Liver (tissue), 9 donors: ENCODE data around the gene COQ2. TPM values are rescaled to one million over a fixed set of nuclear protein-coding genes. Genes with fewer than 3 reads are reported as not detected.

Experiments used
- DNase-seq: peaks from one replicate; pipeline ENCODE4 v3.0.0-alpha.2; 2017; ENCODE audit warnings: low spot score
- H3K27ac ChIP-seq, 2 donors: one replicate each; pipeline ENCODE4 v1.7.0; 2013; ENCODE audit warnings: inconsistent platforms in 2 of 2, low read length in 2 of 2, control low read depth in 1 of 2, low read depth in 1 of 2, mild to moderate bottlenecking in 1 of 2
- H3K27me3 ChIP-seq, 4 donors: one replicate each; pipeline versions ENCODE4 v1.6.1 to v1.7.0; 2013; ENCODE audit warnings: low read length in 3 of 4, inconsistent platforms in 1 of 4, mild to moderate bottlenecking in 1 of 4, moderate library complexity in 1 of 4; ENCODE audit not compliant: control insufficient read depth in 4 of 4, insufficient read depth in 4 of 4
- H3K36me3 ChIP-seq, 4 donors: one replicate each; pipeline versions ENCODE4 v1.6.1 to v1.7.0; 2013; ENCODE audit warnings: low read length in 3 of 4, mild to moderate bottlenecking in 3 of 4, low read depth in 1 of 4, moderate library complexity in 1 of 4; ENCODE audit not compliant: control insufficient read depth in 4 of 4, insufficient read depth in 3 of 4
- H3K4me1 ChIP-seq, 4 donors: one replicate each; pipeline versions ENCODE4 v1.6.1 to v1.7.0; 2013; ENCODE audit warnings: low read length in 3 of 4, mild to moderate bottlenecking in 3 of 4, moderate library complexity in 1 of 4; ENCODE audit not compliant: control insufficient read depth in 4 of 4, insufficient read depth in 4 of 4
- H3K4me3 ChIP-seq, 3 donors: one replicate each; pipeline versions ENCODE4 v1.6.1 to v1.7.0; 2013; ENCODE audit warnings: low read length in 3 of 3, control low read depth in 1 of 3, low read depth in 1 of 3, mild to moderate bottlenecking in 1 of 3
- H3K9ac ChIP-seq, 2 donors: one replicate each; pipeline ENCODE4 v1.7.0; 2013; ENCODE audit warnings: low read length in 2 of 2, mild to moderate bottlenecking in 2 of 2, moderate library complexity in 2 of 2, control low read depth in 1 of 2, low read depth in 1 of 2
- H3K9me3 ChIP-seq, 4 donors: one replicate each; pipeline versions ENCODE4 v1.6.1 to v1.7.0; 2013; ENCODE audit warnings: low read length in 3 of 4; ENCODE audit not compliant: control insufficient read depth in 4 of 4
- CTCF ChIP-seq: fragments of 150-350 bp; IDR thresholded peaks from 2 replicates; pipeline ENCODE4 v1.5.1; 2017; ENCODE audit warnings: improper control_type of control experiment, low read depth, low read length; ENCODE audit not compliant: missing input control
- FOXA1 ChIP-seq: IDR thresholded peaks from 2 replicates; pipeline ENCODE4 v1.6.1; 2016; ENCODE audit warnings: antibody characterized with exemption
- FOXA2 ChIP-seq: IDR thresholded peaks from 2 replicates; pipeline ENCODE4 v1.6.1; 2016; ENCODE audit warnings: antibody characterized with exemption
- GABPA ChIP-seq, 2 donors: IDR thresholded peaks in 1 of 2; conservative IDR thresholded peaks in 1 of 2; 2 replicates each; pipeline ENCODE4 v1.6.1; 2016; ENCODE audit warnings: antibody characterized with exemption in 2 of 2, mild to moderate bottlenecking in 1 of 2, moderate library complexity in 1 of 2
- HNF4A ChIP-seq, 2 donors: conservative IDR thresholded peaks; 2 replicates each; pipeline ENCODE4 v1.6.1; 2016; ENCODE audit warnings: antibody characterized with exemption in 2 of 2, mild to moderate bottlenecking in 2 of 2
- JUND ChIP-seq, 2 donors: IDR thresholded peaks; 2 replicates each; pipeline ENCODE4 v1.6.1; 2016; ENCODE audit warnings: antibody characterized with exemption in 2 of 2
- NR2F2 ChIP-seq: IDR thresholded peaks from 2 replicates; pipeline ENCODE4 v1.6.1; 2016; ENCODE audit warnings: antibody characterized with exemption
- RAD21 ChIP-seq, 2 donors: IDR thresholded peaks; 2 replicates each; pipeline ENCODE4 v1.6.1; 2016; ENCODE audit warnings: antibody characterized with exemption in 2 of 2, mild to moderate bottlenecking in 2 of 2
- SP1 ChIP-seq: IDR thresholded peaks from 2 replicates; pipeline ENCODE4 v1.6.1; 2018; ENCODE audit warnings: antibody characterized with exemption, mild to moderate bottlenecking
- TAF1 ChIP-seq: conservative IDR thresholded peaks from 2 replicates; pipeline ENCODE4 v1.6.1; 2016; ENCODE audit warnings: antibody characterized with exemption, mild to moderate bottlenecking
- YY1 ChIP-seq: IDR thresholded peaks from 2 replicates; pipeline ENCODE4 v1.6.1; 2016; ENCODE audit warnings: antibody characterized with exemption, mild to moderate bottlenecking
- ZBTB33 ChIP-seq: IDR thresholded peaks from 2 replicates; pipeline ENCODE4 v1.6.1; 2016; ENCODE audit warnings: antibody characterized with exemption
- WGBS: extraction: QIAGEN DNeasy Blood & Tissue Kit; methylation state at CpG from one replicate; pipeline ENCODE4 v1.1.7; 2013; 5-methylcytosine and 5-hydroxymethylcytosine counted together
- polyA plus RNA-seq, 2 donors: library from polyadenylated mRNA; stranded (reverse) in 1 of 2; unstranded in 1 of 2; fragments of 200-250 nt in 1 of 2; fragments of >200 nt in 1 of 2; fragmentation: Nextera tagmentation in 1 of 2; extraction: Ambion mirVana in 1 of 2; gene quantifications; one replicate each; pipeline versions ENCODE4 v1.2.1 to v1.2.3, GENCODE V29; 2013 to 2015
- total RNA-seq, 2 donors: library from RNA; depleted of rRNA; stranded (reverse); fragments of >200 nt; gene quantifications; one replicate each; pipeline ENCODE4 v1.2.3, GENCODE V29; 2014
- TF ChIP-seq, protein P1 (sequence below): IDR thresholded peaks from 2 replicates; pipeline ENCODE4 v1.6.1; 2016; ENCODE audit warnings: antibody characterized with exemption
- TF ChIP-seq, protein P2 (sequence below): IDR thresholded peaks from 2 replicates; pipeline ENCODE4 v1.6.1; 2016; ENCODE audit warnings: antibody characterized with exemption, mild to moderate bottlenecking
- TF ChIP-seq, protein P3 (sequence below): IDR thresholded peaks from 2 replicates; pipeline ENCODE4 v1.6.1; 2016; ENCODE audit warnings: antibody characterized with exemption
- donor health status: healthy.
- donor health status: healthy.
- donor health status: healthy.
- donor health status: healthy.
- donor health status: healthy.

The COQ2 gene
- total and polyA plus RNA-seq, 4 donors = 8.6 to 13.6 (median 10.8) TPM

DNA sequence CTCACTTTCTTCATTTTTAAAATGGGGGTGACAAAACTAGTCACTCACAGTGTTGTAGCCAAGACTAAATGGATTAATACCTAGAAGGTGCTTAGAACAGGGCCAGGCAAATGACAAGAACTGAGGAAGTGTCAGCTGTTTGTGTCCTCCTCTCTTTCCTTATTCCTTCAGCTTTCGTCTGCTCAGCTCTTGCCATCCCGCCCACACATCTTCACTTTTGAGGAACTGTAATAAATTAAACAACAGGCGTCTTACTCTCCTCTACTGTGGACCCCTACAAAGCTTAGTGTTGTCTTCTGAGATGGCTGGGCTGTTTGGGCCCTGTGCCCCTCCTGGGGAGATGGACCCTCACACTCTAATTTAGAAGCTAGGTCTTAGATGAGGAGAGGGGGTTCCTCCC, 47.4 kb upstream of the COQ2 start (continued):
- TF ChIP-seq, protein P1, sequence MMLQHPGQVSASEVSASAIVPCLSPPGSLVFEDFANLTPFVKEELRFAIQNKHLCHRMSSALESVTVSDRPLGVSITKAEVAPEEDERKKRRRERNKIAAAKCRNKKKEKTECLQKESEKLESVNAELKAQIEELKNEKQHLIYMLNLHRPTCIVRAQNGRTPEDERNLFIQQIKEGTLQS = no peak
- TF ChIP-seq FOXA1 (no peak), RAD21 (IDR thresholded peaks at IDR 0.05) (no peak), CTCF (no peak), NR2F2 (no peak), YY1 (no peak)

GRCh38 chr4:83329521-83330110, 45.0 kb upstream of the COQ2 start:
- Histone ChIP-seq H3K4me1 (peaks cover 0 to 4% (median 2%) of the 10 kb centered on the region in 4 donors), H3K27ac (no peak overlapping the region), H3K9me3 (no peaks in the 10 kb centered on the region), H3K4me3 (no peak overlapping the region), H3K36me3 (no peaks in the 10 kb centered on the region), H3K9ac (no peak overlapping the region), H3K27me3 (no peaks in the 10 kb centered on the region)
- TF ChIP-seq FOXA1 (no peak), GABPA (IDR thresholded peaks at IDR 0.05 in 1 of 2, conservative IDR thresholded peaks at IDR 0.05 in 1 of 2) (no peak), NR2F2 (no peak), HNF4A (conservative IDR thresholded peaks at IDR 0.05) (no peak), JUND (IDR thresholded peaks at IDR 0.05) (no peak), TAF1 (no peak), ZBTB33 (no peak), SP1 (no peak), CTCF (no peak), YY1 (no peak), FOXA2 (no peak)
- TF ChIP-seq, protein P2, sequence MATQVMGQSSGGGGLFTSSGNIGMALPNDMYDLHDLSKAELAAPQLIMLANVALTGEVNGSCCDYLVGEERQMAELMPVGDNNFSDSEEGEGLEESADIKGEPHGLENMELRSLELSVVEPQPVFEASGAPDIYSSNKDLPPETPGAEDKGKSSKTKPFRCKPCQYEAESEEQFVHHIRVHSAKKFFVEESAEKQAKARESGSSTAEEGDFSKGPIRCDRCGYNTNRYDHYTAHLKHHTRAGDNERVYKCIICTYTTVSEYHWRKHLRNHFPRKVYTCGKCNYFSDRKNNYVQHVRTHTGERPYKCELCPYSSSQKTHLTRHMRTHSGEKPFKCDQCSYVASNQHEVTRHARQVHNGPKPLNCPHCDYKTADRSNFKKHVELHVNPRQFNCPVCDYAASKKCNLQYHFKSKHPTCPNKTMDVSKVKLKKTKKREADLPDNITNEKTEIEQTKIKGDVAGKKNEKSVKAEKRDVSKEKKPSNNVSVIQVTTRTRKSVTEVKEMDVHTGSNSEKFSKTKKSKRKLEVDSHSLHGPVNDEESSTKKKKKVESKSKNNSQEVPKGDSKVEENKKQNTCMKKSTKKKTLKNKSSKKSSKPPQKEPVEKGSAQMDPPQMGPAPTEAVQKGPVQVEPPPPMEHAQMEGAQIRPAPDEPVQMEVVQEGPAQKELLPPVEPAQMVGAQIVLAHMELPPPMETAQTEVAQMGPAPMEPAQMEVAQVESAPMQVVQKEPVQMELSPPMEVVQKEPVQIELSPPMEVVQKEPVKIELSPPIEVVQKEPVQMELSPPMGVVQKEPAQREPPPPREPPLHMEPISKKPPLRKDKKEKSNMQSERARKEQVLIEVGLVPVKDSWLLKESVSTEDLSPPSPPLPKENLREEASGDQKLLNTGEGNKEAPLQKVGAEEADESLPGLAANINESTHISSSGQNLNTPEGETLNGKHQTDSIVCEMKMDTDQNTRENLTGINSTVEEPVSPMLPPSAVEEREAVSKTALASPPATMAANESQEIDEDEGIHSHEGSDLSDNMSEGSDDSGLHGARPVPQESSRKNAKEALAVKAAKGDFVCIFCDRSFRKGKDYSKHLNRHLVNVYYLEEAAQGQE = no peak
- TF ChIP-seq, protein P3, sequence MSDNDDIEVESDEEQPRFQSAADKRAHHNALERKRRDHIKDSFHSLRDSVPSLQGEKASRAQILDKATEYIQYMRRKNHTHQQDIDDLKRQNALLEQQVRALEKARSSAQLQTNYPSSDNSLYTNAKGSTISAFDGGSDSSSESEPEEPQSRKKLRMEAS = no peak
- TF ChIP-seq, protein P1 = no peak
- no peak for DNase-seq
- 80% methylated on average over 5 of the region's 5 CpGs for WGBS
